Right cardiac atrium (tissue), 5 donors: ENCODE data around the gene ATP8A1. TPM values are rescaled to one million over a fixed set of nuclear protein-coding genes. Genes with fewer than 3 reads are reported as not detected.
A peak's percentile ranks its signal among the peaks of the same experiment; 100 is the strongest.

Experiments
- ATAC-seq, 2 donors: fragments of 200-7000 bp; cut with Tn5 transposase; one replicate each; pipeline versions ENCODE4 v1.8.0 to v1.9.1; 2020; ENCODE audit warnings: moderate library complexity in 2 of 2, mild to moderate bottlenecking in 1 of 2
- DNase-seq, 3 donors: peaks; one replicate each; pipeline ENCODE4 v3.0.0-alpha.2; 2020
- H3K27ac ChIP-seq: one replicate; pipeline ENCODE4 v1.5.1; 2013; ENCODE audit warnings: mild to moderate bottlenecking, low read length, control low read depth, moderate library complexity
- H3K27me3 ChIP-seq: one replicate; pipeline ENCODE4 v1.6.1; 2013; ENCODE audit not compliant: control insufficient read depth, insufficient read depth
- H3K4me1 ChIP-seq: one replicate; pipeline ENCODE4 v1.6.1; 2013; ENCODE audit warnings: low read length; ENCODE audit not compliant: control insufficient read depth, insufficient read depth
- H3K4me3 ChIP-seq: one replicate; pipeline ENCODE4 v1.5.1; 2013; ENCODE audit warnings: low read length, control low read depth
- H3K9me3 ChIP-seq: one replicate; pipeline ENCODE4 v1.6.1; 2013; ENCODE audit warnings: low read length; ENCODE audit not compliant: control insufficient read depth
- WGBS: extraction: QIAGEN DNeasy Blood & Tissue Kit; methylation state at CpG from one replicate; pipeline ENCODE4 v1.1.7; 2013; 5-methylcytosine and 5-hydroxymethylcytosine counted together
- intact Hi-C, 4 donors: fragments of 100-400 bp; cut with DNase I; formaldehyde crosslinking; loops; one replicate each; pipeline versions ENCODE4 v1.11.0 to v1.14.0; 2022 to 2023
- polyA plus RNA-seq: library from polyadenylated mRNA; stranded (reverse); fragments of 200-250 nt; gene quantifications from one replicate; pipeline ENCODE4 v1.2.3, GENCODE V29; 2013
- total RNA-seq, 4 donors: library from RNA; stranded (reverse); fragmentation: NEBNext Ultra II Directional; extraction: Animal tissue kit (Norgen Biotek cat#: 25700); gene quantifications; one replicate each; pipeline ENCODE4 v1.2.1, GENCODE V29; 2021
- donor health status: healthy with polysubstance abuse.
- donor health status: DM: no; HTN: yes; CAD: no.
- donor health status: DM: no; HTN: no; CAD: no.
- donor health status: DM: no; HTN: yes; CAD: no; lungs with severe emphysema.
- donor health status: DM: yes; HTN: yes; CAD: no.

Gene ATP8A1
- total and polyA plus RNA-seq, 5 donors: 9.5 to 28.2 (median 20.7) TPM

GRCh38 chr4:42603862-42604261, 53.0 kb downstream of the ATP8A1 start:
- no peak overlapping the region for H3K4me3 ChIP-seq
- H3K27ac ChIP-seq: peak overlapping the region; percentile 76
- DNase-seq (no peak), ATAC-seq (peak; percentile 56 to 66)
- WGBS: 57% methylated on average over 2 of the region's 2 CpGs
- H3K9me3 ChIP-seq: no peaks in the 10 kb centered on the region
- no peaks in the 10 kb centered on the region for H3K27me3 ChIP-seq
- intact Hi-C loops: loop anchor here in 3 of 4 donors (5.0 to 10.0 kb wide), 2 partner anchors 51 to 53 kb away; partner anchors contain the start of gene ATP8A1 (in 3 of the 3)
- peaks cover 9% of the 10 kb centered on the region for H3K4me1 ChIP-seq

- WGBS: 89% methylated on average over 2 of the region's 2 CpGs
- DNase-seq (no peak), ATAC-seq (no peak)
- H3K27ac ChIP-seq: no peak overlapping the region
- peaks cover 3% of the 10 kb centered on the region for H3K4me1 ChIP-seq
- no peak overlapping the region for H3K4me3 ChIP-seq
- H3K27me3 ChIP-seq: no peaks in the 10 kb centered on the region
- H3K9me3 ChIP-seq: no peaks in the 10 kb centered on the region
- intact Hi-C loops: loop anchor here in 3 of 4 donors (5.0 to 10.0 kb wide), 2 partner anchors 54 to 57 kb away; partner anchors contain the start of gene ATP8A1 (in 3 of the 3)
Measured at GRCh38 chr4:42600578-42600977, 56.3 kb downstream of the ATP8A1 start.

- H3K27ac ChIP-seq: no peak overlapping the region
- H3K9me3 ChIP-seq: no peaks in the 10 kb centered on the region
- no peak for DNase-seq
- no peak overlapping the region for H3K4me3 ChIP-seq
- H3K27me3 ChIP-seq: no peaks in the 10 kb centered on the region
- no peaks in the 10 kb centered on the region for H3K4me1 ChIP-seq
- WGBS: 72% methylated on average over 2 of the region's 2 CpGs
- intact Hi-C loops: loop anchor here in 2 of 4 donors (10.0 kb wide), 2 partner anchors 58 to 128 kb away; partner anchors contain the start of gene ATP8A1 (in 1 of the 2)
- no peak for ATAC-seq
Measured at GRCh38 chr4:42596918-42597317, 60.0 kb downstream of the ATP8A1 start.

- no peak for DNase-seq
- WGBS: 58% methylated on average over 1 of the region's 1 CpG
- no peaks in the 10 kb centered on the region for H3K27me3 ChIP-seq
- intact Hi-C loops: loop anchor here in 2 of 4 donors (10.0 kb wide), 2 partner anchors 60 to 130 kb away; partner anchors contain the start of gene ATP8A1 (in 1 of the 2)
- H3K4me1 ChIP-seq: no peaks in the 10 kb centered on the region
- no peak for ATAC-seq
- H3K27ac ChIP-seq: no peak overlapping the region
- H3K4me3 ChIP-seq: no peak overlapping the region
- H3K9me3 ChIP-seq: no peaks in the 10 kb centered on the region
Measured at GRCh38 chr4:42594888-42595287, 62.0 kb downstream of the ATP8A1 start.

GRCh38 chr4:42588909-42589308, 68.0 kb downstream of the ATP8A1 start:
- H3K4me3 ChIP-seq: no peak overlapping the region
- DNase-seq: no peak
- H3K27ac ChIP-seq: no peak overlapping the region
- intact Hi-C loops: no loop called here
- H3K9me3 ChIP-seq: no peaks in the 10 kb centered on the region
- H3K4me1 ChIP-seq: no peaks in the 10 kb centered on the region
- H3K27me3 ChIP-seq: no peaks in the 10 kb centered on the region
- ATAC-seq: no peak
- 89% methylated on average over 2 of the region's 2 CpGs for WGBS

GRCh38 chr4:42586775-42587174, 70.1 kb downstream of the ATP8A1 start:
- DNase-seq: no peak
- 88% methylated on average over 1 of the region's 1 CpG for WGBS
- no peak overlapping the region for H3K27ac ChIP-seq
- intact Hi-C loops: no loop called here
- no peaks in the 10 kb centered on the region for H3K9me3 ChIP-seq
- ATAC-seq: no peak
- H3K4me3 ChIP-seq: no peak overlapping the region
- no peaks in the 10 kb centered on the region for H3K4me1 ChIP-seq
- no peaks in the 10 kb centered on the region for H3K27me3 ChIP-seq

- Histone ChIP-seq H3K4me1 (no peaks in the 10 kb centered on the region), H3K27me3 (no peaks in the 10 kb centered on the region), H3K4me3 (no peak overlapping the region), H3K9me3 (no peaks in the 10 kb centered on the region), H3K27ac (no peak overlapping the region)
- intact Hi-C loops: no loop called here
- DNase-seq (no peak), ATAC-seq (no peak)
- WGBS: 81% methylated on average over 3 of the region's 3 CpGs
Measured at GRCh38 chr4:42579903-42580302, 77.0 kb downstream of the ATP8A1 start.

- H3K27me3 ChIP-seq: no peaks in the 10 kb centered on the region
- H3K4me3 ChIP-seq: no peak overlapping the region
- H3K9me3 ChIP-seq: no peaks in the 10 kb centered on the region
- no peaks in the 10 kb centered on the region for H3K4me1 ChIP-seq
- DNase-seq (no peak), ATAC-seq (no peak)
- 89% methylated on average over 3 of the region's 3 CpGs for WGBS
- intact Hi-C loops: no loop called here
- no peak overlapping the region for H3K27ac ChIP-seq
Measured at GRCh38 chr4:42578187-42578586, 78.7 kb downstream of the ATP8A1 start.

- intact Hi-C loops: loop anchor here in 1 of 4 donors (5.0 kb wide), 1 partner anchor 172 kb away; no protein-coding TSS in a partner anchor
- Histone ChIP-seq H3K4me3 (no peak overlapping the region), H3K27me3 (no peaks in the 10 kb centered on the region), H3K9me3 (no peaks in the 10 kb centered on the region), H3K4me1 (peaks cover 2% of the 10 kb centered on the region), H3K27ac (no peak overlapping the region)
- 89% methylated on average over 4 of the region's 4 CpGs for WGBS
- ATAC-seq: no peak
- no peak for DNase-seq
Measured at GRCh38 chr4:42574870-42575430, 82.0 kb downstream of the ATP8A1 start.

- peaks cover 2% of the 10 kb centered on the region for H3K4me1 ChIP-seq
- 90% methylated on average over 4 of the region's 4 CpGs for WGBS
- no peaks in the 10 kb centered on the region for H3K9me3 ChIP-seq
- intact Hi-C loops: loop anchor here in 1 of 4 donors (5.0 kb wide), 1 partner anchor 174 kb away; no protein-coding TSS in a partner anchor
- H3K27ac ChIP-seq: no peak overlapping the region
- H3K4me3 ChIP-seq: no peak overlapping the region
- ATAC-seq (no peak), DNase-seq (no peak)
- no peaks in the 10 kb centered on the region for H3K27me3 ChIP-seq
Measured at GRCh38 chr4:42573249-42573648, 83.7 kb downstream of the ATP8A1 start.

- H3K9me3 ChIP-seq: no peaks in the 10 kb centered on the region
- intact Hi-C loops: loop anchor here in 2 of 4 donors (2.0 to 5.0 kb wide), 2 partner anchors 177 to 181 kb away; no protein-coding TSS in a partner anchor
- DNase-seq (peak; percentile 70 to 85 (median 83)), ATAC-seq (peak; percentile 92 to 95)
- peaks cover 2% of the 10 kb centered on the region for H3K4me1 ChIP-seq
- no peaks in the 10 kb centered on the region for H3K27me3 ChIP-seq
- 73% methylated on average over 1 of the region's 1 CpG for WGBS
- no peak overlapping the region for H3K4me3 ChIP-seq
- H3K27ac ChIP-seq: peak overlapping the region; percentile 45
Measured at GRCh38 chr4:42570221-42570620, 86.7 kb downstream of the ATP8A1 start.
